HG03457 (cell line): Measurements from ENCODE around the gene NBPF19.
"Not testable (repeated sequence)": the region's sequence is repeated elsewhere in the genome, so short reads cannot be mapped to it uniquely, and the experiment has no call there.

Source experiments
- ATAC-seq: cut with Tn5 transposase; IDR thresholded peaks from one replicate; pipeline ENCODE4 v1.9.1; 2021; ENCODE audit warnings: moderate number of reproducible peaks; ENCODE audit not compliant: unreplicated experiment

The NBPF19 gene

GRCh38 chr1:149474745-149475144, at the start of gene NBPF19:
TSS of gene NBPF19 (plus strand) at chr1:149475045. CDS start at chr1:149475933, 888 bp downstream.
- not testable (repeated sequence) for ATAC-seq

- ATAC-seq = not testable (repeated sequence)
These were observed 46.5 kb upstream of the NBPF19 start for GRCh38 chr1:149428317-149428716.

- not testable (repeated sequence) for ATAC-seq
These were observed 29.4 kb upstream of the NBPF19 start for GRCh38 chr1:149445451-149445850.

- not testable (repeated sequence) for ATAC-seq
These were observed 22.6 kb upstream of the NBPF19 start for GRCh38 chr1:149452196-149452595.

GRCh38 chr1:149452652-149453051, 22.2 kb upstream of the NBPF19 start:
- ATAC-seq = not testable (repeated sequence)

GRCh38 chr1:149558350-149558825, 83.5 kb downstream of the NBPF19 start:
- not testable (repeated sequence) for ATAC-seq

GRCh38 chr1:149561806-149562205, 87.0 kb downstream of the NBPF19 start:
- ATAC-seq = not testable (repeated sequence)

- not testable (repeated sequence) for ATAC-seq
These were observed 90.6 kb downstream of the NBPF19 start for GRCh38 chr1:149565485-149565884.

- not testable (repeated sequence) for ATAC-seq
These were observed 97.9 kb downstream of the NBPF19 start for GRCh38 chr1:149572763-149573162.

- ATAC-seq = not testable (repeated sequence)
These were observed 110.7 kb downstream of the NBPF19 start for GRCh38 chr1:149585592-149585991.
